NCI-H1436 treated with DMSO at 0.1 percent for 48 hours (cell line): Measurements from ENCODE around the gene MAG.

ENCODE experiments used
- DNase-seq: peaks from one replicate; lab custom pipeline; 2025; lab: John Stamatoyannopoulos, UW

MAG gene

DNA sequence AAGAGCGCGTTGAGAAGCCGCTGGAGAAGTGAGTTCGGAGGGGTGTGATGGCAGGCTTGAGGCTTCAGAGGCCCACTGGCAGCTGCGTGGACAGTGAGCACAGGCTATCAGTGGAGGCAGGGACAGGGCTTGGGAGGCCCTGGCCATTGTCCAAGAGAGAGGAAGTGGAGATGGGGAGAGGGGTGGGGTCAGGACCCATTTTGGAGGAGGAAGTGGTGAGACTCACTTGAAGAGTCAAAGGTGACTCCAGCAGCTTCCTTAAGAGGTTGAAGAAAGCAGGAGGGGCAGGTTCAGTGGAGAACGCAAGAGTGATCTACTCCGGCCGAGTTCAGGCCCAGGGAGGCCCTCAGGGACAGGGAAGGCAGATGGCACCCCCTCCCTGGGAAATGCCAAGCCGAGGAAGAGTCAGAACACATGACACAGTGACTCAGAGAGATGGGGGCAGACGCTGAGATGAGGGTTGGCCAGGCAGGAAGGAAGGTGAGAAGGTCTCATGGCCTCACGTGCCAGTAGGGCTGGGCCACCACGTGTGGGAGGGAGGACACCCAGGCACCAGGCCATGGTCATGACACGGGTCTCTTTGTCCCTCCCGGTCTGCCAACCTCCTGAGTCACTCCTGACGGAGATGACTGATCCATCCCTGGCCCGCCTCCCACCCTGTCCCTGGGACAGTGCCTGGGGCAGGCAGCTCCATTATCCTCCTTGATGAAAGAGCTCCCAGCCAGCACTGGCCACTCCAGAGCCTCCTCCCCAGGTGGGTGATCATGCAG lies 26.9 kb downstream of the MAG start:
- no peak for DNase-seq

DNA sequence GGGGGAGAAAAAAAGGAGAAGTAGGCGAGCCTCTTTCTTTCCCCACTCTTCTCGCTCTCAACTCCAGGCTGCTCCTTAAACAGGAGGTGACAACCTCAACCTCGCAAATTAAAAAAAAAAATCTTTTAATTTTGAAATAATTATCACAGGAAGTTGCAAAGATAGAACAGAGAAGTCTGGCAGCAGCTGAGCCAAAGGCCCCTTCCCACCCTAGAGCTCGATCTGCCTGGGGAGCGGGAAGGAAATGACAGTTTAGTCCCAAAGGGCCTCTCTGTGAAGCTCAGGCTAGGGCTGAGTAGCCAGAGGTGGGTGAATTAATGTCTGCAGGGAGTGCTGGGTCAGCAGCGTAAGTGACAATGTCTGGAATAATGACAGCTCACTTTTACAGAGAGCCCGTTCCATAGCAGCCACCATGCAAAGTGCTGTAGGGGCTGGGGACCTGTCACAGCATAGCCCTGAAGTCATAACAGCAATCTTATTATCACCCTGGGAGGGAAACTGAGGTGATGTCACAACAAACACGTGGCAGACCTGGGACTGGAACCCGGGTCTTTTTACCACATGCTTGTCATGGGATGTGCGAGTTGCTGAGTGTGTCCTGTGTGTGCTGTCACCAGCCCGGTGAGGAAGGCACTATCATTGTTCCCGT lies 28.2 kb downstream of the MAG start:
- no peak for DNase-seq

DNA sequence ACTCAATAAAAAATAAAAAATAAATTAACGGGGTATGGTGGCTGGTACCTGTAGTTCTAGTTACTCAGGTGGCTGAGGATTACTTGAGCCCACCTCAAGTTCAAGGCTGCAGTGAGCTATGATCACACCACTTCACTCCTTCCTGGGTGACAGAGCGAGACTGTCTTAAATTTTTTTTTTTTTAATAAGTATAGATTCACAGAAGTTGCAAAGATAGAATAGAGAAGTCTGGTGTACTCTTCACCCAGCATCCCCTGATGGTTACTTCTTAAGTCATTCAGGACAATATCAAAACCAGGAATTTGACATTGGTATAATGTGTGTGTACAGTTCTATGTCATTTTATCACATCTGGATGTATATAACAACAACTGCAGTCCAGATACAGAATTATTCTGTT lies 29.3 kb downstream of the MAG start:
- no peak for DNase-seq

DNA sequence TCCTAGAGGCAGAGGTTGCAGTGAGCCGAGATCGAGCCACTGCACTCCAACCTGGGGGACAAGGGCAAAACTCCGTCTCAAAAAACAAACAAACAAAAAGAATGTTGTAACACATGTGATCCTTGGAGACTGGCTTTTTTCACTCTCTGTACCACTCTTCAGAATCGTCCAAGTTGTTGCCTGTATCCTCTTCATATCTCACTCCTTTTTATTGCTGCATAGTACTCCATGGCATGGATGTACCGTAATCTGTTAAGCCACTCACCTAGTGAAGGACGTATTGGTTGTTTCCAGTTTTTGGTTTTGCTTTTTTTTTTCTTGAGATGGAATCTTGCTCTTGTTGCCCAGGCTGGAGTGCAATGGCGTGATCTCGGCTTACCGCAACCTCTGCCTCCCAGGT lies 30.1 kb downstream of the MAG start:
- no peak for DNase-seq

DNA sequence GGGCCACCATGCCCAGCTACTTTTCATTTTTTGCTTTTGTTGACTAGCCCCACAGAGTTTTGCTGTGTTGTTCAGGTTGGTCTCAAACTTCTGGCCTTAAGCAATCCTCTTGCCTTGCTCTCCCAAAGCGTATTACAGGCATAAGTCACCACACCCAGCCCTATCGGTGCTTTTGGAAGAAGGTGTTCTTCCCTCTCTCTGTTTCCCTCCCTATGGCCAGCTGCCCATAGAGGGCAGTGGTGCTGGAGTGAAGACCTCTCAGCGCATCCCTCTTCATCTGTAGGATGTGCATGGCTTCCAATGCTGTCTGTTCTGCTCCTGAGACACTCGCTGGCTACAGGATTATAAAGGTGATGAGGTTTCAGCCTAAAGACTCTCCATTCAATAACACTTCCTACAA lies 35.7 kb downstream of the MAG start:
- DNase-seq, result no peak

DNA sequence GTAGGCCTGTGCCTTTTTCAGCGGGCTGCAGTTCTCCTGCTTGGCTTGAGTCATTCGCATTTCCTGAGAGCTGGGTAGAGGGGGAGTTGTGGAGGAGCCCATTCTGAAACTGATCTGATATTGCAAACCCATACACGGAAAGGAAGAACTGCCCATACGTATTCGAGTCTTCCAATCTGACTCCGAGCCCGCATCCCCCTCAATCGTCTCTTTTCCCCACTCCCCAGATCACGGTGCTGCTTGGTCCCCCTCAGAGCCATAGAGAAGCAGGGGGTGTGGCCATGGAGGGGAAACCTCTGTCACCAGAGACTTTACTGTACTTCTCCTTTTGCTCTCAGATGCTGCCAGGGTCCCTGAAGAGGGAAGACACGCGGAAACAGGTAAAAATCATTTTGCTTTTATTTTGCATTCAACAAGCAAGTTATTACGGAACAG lies 36.9 kb downstream of the MAG start, which contains the start of gene CD22:
Gene CD22, plus strand, starts transcription at position 337 of the 435 bp plus-strand sequence. CDS start 2,854 bp downstream, outside the sequence.
- DNase-seq, result no peak

DNA sequence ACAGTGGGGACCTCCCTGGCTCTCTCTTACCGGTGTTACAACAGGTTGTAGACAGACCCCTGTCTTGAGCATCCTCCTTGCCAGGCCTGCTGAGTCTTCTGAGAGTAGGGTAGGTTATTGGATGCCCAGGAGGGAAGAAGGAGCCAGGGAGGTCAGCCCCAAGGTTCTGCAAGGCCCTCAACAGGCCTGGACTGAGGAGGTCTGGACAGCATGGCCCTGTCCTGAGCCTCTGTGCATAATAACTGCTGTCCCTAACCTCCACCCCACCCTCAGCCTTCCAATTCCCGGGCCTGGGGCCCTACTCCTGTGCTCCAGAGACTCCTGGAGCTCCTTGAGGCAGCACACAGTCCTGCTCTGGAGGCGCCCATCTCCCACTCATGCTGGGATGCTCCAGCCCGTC lies 37.4 kb downstream of the MAG start:
- DNase-seq, result no peak

DNA sequence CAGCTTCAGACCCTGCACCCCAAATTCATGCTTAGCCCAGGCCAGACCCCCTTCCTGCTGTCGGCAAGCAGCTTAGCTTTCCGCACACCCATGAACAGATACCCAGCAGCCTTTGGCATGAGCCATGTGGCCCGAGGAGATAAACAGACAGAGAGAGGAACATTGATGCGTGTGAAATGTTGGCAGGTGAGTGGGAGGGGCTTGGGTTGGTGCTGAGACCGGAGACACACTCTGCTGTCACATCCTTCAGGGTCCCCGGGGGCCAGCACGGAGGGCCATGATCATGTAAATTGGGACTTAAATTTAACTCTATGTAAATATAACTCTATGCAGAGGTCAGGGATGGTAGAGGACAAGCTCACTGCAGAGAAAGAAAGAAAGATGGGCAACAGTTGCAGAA lies 38.5 kb downstream of the MAG start:
- no peak for DNase-seq

DNA sequence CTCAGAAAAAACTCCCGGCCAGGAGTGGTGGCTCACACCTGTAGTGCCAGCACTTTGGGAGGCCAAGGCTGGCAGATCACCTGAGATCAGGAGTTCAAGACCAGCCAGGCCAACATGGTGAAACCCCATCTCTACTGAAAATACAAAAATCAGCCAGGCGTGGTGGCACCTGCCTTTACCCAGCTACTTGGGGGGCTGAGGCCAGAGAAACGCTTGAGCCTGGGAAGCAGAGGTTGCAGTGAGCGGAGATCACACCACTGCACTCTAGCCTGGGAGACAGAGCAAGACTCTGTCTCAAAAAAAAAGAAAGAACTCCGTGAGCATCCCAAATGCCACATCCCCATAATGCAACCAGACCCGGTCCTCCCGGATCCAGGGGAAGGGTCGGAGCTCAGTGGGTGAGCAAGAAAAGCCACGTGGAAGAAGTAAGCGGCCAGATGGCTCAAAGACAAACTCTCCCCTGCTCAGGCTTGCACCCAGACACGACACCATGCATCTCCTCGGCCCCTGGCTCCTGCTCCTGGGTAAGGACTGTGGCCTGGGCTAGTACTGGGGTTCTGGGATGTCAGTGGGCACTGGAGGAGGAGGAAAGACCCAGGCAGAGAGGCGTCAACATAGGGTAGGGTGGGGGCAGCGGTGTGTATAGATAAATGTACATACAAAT lies 39.7 kb downstream of the MAG start:
- DNase-seq, result no peak

DNA sequence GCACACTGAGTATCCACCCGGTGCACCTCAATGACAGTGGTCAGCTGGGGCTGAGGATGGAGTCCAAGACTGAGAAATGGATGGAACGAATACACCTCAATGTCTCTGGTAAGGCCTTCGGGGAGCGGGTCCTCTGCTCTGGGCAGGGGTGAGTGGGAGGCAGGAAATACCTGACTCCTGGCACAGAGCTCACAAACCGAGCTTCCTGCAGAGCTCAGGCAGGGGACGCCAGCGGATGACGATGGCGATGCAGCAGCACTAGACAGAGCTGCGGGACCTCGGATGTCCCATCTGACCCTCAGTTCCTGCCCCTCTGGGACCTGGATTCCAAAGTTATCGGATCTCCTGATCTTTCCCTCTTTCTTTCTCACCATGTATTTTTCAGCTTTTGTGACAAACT lies 40.9 kb downstream of the MAG start:
- DNase-seq, result no peak

DNA sequence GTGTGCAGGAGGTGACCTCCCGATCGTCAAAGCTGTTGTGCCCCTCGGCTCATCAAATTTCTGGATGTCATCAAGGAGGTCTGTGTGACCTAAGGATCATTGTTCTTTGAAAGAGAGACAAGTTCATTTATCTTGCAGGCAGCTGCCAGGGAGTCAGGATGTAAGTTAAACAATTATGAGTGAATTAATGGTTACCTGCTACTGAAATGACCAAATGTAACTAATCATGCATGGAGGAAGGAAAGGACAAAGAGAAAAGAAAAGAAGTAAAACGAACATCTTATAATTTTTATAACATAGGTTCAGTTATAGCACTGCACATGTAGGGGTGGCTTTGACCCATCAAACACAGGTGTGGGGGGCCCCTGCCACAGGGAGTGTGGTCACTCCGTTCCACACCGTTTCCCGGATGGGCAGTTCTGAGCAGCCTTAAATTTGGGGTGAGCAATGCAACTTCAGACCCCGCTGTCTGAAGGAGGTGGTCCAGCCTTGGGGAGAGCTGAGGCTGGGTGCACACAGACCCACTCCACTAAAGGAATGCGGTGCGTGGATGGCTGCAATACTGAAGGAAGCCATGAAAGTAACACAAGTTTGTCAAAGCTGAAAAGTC lies 42.3 kb downstream of the MAG start:
- DNase-seq, result no peak

DNA sequence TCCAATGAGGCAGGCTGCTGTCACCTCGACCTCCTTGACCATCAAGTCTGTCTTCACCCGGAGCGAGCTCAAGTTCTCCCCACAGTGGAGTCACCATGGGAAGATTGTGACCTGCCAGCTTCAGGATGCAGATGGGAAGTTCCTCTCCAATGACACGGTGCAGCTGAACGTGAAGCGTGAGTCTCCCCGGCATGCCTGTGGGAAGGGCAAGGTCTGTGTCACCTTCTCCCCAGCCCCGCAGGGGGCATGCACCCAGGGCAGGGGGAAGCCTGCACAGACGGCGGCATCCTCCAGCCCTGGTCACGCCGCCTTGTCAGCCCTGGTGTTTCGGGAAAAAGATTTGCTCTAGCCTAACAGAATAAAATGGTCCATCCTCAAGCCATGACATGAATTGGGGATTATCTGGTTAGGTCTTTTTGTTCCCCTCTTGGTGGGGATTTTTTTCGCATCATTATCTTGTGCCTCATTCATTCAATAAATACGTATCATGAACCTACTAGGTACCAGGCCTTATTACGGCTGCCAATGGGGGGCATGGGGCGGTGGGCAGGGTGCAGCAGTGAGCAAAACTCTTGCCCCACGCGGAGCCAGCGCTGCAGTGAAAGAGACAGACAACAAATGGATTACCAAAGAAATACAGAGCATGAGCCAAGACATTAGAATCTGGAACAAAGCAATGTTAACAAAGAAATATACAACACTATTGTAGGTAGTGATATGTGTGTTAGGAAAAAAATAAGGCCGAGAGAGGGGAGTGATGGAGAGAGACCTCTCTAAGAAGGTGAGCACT lies 44.4 kb downstream of the MAG start:
- no peak for DNase-seq

DNA sequence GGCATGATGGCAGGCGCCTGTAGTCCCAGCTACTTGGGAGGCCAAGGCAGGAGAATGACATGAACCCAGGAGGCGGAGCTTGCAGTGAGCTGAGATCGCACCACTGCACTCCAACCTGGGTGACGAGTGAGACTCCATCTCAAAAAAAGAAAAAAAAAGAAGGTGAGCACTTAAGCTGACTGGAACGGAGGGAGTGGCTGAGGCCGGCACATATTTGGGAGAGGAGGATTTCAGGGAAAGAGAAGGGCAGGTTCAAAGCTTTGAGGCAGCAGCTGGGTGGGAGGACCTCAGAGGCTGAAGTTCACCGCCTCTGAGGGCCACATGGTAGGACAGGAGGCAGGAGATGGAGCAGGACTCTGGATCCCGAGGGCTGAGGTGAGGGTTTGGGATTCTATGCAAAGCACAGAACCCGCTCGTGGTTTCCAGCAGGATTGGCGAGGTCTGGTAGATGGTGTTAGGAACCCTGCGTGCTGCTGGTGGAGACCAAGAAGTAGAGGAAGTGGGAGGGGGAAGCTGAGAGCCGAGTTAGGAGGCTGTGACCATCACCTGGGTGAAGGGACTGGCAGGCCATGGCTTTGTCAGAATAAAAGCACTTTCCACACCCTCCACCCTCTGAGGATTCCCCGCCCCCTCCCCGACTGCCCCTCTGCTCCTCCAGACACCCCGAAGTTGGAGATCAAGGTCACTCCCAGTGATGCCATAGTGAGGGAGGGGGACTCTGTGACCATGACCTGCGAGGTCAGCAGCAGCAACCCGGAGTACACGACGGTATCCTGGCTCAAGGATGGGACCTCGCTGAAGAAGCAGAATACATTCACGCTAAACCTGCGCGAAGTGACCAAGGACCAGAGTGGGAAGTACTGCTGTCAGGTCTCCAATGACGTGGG lies 45.4 kb downstream of the MAG start:
- DNase-seq, result no peak

DNA sequence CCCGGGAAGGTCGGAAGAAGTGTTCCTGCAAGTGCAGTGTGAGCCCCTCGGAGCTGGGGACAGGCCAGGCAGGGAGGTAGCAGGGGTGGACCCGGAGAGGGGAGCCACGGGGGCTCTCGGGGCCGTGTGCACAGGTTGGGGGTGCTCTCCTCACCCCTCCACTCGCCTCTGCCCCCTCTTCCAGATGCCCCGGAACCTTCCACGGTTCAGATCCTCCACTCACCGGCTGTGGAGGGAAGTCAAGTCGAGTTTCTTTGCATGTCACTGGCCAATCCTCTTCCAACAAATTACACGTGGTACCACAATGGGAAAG lies 46.0 kb downstream of the MAG start:
- no peak for DNase-seq

DNA sequence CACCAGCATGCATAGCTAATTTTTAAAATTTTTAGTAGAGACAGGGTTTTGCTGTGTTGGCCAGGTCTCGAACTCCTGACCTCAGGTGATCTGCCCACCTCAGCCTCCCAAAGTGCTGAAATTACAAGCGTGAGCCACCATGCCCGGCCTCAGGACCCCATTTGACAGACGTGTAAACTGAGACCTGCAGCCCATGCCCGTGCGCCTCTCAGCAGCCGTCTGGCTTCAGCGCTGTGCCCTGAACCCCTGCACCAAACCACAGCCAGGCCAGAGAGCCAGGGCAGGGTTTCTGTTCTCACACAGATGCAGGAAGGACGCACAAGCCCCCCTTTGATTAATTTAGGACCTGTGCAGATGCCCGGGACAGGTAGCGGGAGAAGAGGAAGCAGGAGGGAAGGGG lies 48.5 kb downstream of the MAG start:
- no peak for DNase-seq

DNA sequence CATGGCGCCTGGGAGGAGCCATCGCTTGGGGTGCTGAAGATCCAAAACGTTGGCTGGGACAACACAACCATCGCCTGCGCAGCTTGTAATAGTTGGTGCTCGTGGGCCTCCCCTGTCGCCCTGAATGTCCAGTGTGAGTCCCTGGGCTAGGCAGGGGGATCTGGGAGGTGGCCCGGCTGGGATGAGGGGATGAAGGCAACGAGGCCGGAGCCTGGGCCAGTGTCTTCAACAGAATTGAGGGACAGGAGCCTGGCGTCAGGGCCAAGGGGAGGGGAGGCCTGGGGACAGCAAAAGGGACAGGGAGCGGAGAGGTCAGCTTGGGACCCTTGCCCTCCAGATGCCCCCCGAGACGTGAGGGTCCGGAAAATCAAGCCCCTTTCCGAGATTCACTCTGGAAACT lies 49.0 kb downstream of the MAG start:
- DNase-seq, result no peak

DNA sequence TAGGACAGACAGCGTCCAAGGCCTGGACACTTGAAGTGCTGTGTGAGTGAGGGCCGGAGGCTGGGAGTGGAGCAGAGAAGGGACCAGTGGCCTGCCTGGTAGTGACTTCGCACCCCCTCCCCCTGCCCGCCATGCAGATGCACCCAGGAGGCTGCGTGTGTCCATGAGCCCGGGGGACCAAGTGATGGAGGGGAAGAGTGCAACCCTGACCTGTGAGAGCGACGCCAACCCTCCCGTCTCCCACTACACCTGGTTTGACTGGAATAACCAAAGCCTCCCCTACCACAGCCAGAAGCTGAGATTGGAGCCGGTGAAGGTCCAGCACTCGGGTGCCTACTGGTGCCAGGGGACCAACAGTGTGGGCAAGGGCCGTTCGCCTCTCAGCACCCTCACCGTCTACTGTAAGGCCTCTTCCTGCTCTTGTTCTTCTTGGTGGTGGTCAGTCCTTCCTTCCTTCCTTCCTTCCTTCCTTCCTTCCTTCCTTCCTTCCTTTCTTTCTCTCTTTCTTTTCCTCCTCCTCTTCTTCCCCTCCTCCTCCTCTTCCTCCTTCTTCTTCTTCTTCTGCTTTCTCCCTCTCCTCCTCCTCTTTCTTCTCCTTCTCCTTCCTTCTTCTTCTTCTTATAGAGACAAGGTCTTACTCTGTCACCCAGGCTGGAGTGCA lies 49.7 kb downstream of the MAG start:
- DNase-seq, result no peak

DNA sequence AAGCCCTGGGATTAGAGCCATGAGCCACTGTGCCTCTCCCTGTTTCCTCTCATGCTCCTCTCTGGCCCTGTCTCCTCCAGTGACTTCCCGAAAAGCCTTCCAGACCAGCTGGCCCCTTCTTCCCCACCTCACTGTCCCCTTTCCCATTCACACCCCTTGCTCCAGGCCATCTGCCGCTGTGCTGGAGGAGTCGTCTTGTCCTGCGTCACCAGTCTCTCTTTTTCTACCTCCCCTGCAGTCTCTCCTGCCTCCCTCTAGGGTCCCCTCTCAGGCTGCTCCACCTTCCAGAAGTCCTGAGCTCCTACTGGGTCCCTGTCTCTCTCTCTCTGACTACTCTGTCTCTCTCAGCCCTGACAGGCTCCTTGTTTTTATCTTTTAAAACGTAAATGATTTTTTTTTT lies 50.5 kb downstream of the MAG start:
- no peak for DNase-seq

DNA sequence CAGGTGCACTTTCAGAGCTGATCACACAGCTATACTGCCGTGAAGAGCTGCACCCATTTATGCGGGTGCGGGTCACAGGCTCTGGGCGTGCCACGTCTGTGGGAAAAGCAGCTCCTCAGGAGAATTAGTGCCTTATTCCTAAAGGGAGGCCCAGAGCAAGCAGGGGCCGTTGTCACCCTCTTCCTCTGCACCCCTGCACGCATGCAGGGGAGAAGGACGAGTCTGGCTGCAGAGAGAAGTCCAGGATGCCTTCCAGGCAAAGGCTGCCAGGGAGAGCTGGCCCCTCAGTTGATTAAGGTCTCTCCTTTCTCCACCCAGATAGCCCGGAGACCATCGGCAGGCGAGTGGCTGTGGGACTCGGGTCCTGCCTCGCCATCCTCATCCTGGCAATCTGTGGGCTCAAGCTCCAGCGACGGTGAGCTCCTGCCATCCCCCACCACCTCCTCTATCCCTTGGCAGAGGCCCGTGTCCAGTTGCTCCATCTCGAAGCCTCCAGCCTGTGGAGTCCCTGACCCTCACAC lies 52.6 kb downstream of the MAG start:
- no peak for DNase-seq

DNA sequence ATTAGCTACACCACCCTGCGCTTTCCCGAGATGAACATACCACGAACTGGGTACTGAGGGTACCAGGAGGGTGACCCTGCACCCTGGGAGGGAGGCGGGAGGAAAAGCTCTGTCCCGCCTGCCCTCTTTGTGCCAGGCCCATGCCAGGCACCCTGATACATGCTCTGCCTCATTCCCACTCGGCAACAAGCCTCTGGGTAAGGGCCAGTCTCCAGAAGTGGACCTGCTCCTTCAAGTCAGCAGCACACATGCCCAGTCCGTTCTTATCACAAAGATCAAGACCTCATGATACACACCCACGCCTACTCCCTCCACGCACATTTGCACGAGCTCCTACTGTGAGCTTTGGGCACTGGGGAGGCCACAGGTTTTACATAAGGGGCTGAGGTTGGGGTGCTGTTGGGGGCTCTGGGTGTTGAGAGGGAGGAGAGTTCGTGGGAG lies 53.7 kb downstream of the MAG start:
- no peak for DNase-seq
